CD4-positive, alpha-beta T cell treated with Interleukin-21 for 1 hour (primary cell): ENCODE results near the gene VKORC1.

ENCODE experiments used
- DNase-seq: peaks from one replicate; pipeline ENCODE4 v3.0.0-alpha.2; 2020

Gene VKORC1

GRCh38 chr16:31061126-31061812 lies 33.3 kb downstream of the VKORC1 start:
- no peak for DNase-seq

- DNase-seq, result no peak
Observed at GRCh38 chr16:31055613-31056012, 39.0 kb downstream of the VKORC1 start.

GRCh38 chr16:31052114-31052513 lies 42.5 kb downstream of the VKORC1 start:
- DNase-seq, result no peak

- DNase-seq, result no peak
Observed at GRCh38 chr16:31050280-31051030, 44.1 kb downstream of the VKORC1 start.

- no peak for DNase-seq
Observed at GRCh38 chr16:31043898-31044481, 50.6 kb downstream of the VKORC1 start.

- DNase-seq, result no peak
Observed at GRCh38 chr16:31043352-31043751, 51.2 kb downstream of the VKORC1 start.

GRCh38 chr16:31042866-31043265 lies 51.7 kb downstream of the VKORC1 start:
- DNase-seq, result no peak
